GM12891 (cell line): Measurements from ENCODE around the gene IL20RA.

ENCODE experiments used
- DNase-seq: peaks from one replicate; pipeline ENCODE4 v3.0.0; 2011; ENCODE audit warnings: low spot score; ENCODE audit not compliant: insufficient read length
- FAIRE-seq: peaks from 2 replicates; lab custom pipeline; 2011; peaks lifted over from hg19 to GRCh38; lab: Jason Lieb, UNC
- PAX5 ChIP-seq: IDR thresholded peaks from 2 replicates; pipeline ENCODE4 v1.6.1; 2011; ENCODE audit warnings: low read length, moderate library complexity, mild to moderate bottlenecking; ENCODE audit not compliant: insufficient read depth, severe bottlenecking
- POLR2A ChIP-seq: IDR thresholded peaks from 2 replicates; pipeline ENCODE4 v1.6.1; 2011; ENCODE audit warnings: low read depth, low read length, control low read depth
- POLR2AphosphoS5 ChIP-seq: IDR thresholded peaks from 2 replicates; pipeline ENCODE4 v1.6.1; 2011; ENCODE audit warnings: low read depth, low read length, control low read depth
- POU2F2 ChIP-seq: IDR thresholded peaks from 2 replicates; pipeline ENCODE4 v1.6.1; 2011; ENCODE audit warnings: low read depth, mild to moderate bottlenecking, control low read depth, low read length, moderate library complexity
- SPI1 ChIP-seq: IDR thresholded peaks from 2 replicates; pipeline ENCODE4 v1.6.1; 2011; ENCODE audit warnings: low read depth, low read length, control low read depth
- TAF1 ChIP-seq: IDR thresholded peaks from 2 replicates; pipeline ENCODE4 v1.6.1; 2011; ENCODE audit warnings: low read depth, low read length, control low read depth

IL20RA gene

DNA sequence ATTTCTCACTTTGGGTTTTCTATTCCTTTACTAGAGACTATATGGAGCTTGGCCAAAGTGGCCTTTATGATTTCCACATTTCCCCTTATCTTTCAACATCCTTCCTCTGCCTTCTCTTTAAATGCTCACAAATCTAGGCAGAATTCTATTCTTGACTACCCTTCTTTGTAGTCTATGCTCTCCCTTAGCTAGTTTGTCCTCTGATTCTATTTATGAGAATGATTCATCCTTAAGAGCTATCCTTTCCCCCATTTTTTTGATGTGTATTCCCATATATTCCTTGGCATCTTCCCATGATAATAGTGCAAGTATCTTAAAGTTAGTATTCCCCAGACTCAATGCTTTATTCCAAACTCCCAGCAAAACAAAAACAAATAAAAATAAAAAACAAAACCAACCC lies 53.1 kb downstream of the IL20RA start:
- TF ChIP-seq POU2F2: no peak
- no peak for TF ChIP-seq POLR2AphosphoS5
- TF ChIP-seq TAF1: no peak
- TF ChIP-seq SPI1: no peak
- no peak for TF ChIP-seq POLR2A
- TF ChIP-seq PAX5: no peak
- DNase-seq (no peak), FAIRE-seq (no peak)

DNA sequence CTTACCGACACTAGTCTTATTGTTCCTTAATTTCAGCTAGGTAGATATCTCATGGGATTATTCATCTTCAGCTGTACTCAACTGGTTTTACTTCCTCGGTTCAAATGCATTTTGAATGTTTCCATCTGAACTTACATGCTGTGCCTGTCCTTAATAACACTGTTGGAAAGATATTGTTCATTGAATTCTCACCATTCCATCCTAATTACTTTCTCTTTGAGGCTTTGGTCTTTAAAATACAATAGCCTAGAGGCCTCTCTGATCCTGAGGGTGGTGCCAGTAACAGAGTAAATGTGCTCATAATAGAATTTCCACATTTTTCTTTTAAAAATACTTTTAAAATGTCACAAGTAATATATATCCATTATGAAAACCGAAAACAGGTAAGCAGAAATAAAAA lies 54.0 kb downstream of the IL20RA start:
- TF ChIP-seq POU2F2: no peak
- no peak for TF ChIP-seq SPI1
- TF ChIP-seq TAF1: no peak
- no peak for TF ChIP-seq POLR2AphosphoS5
- TF ChIP-seq PAX5: no peak
- TF ChIP-seq POLR2A: no peak
- DNase-seq (no peak), FAIRE-seq (no peak)

DNA sequence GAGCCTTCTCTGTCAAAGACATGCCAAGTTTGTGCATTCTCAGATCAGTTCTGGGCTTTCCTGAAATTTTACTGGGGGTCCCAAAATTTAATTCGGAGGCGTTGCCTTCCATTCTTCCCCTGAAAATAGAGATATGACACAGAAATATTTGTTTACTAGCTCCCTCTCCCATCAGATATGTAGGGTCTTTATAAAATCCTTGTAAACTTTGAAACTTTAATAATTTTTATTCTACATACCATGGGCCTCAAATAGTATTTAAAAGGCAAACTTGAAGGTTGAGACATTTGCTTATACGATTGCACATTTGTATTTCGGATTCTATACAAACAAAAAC lies 54.6 kb downstream of the IL20RA start:
- DNase-seq (no peak), FAIRE-seq (no peak)
- TF ChIP-seq POU2F2: no peak
- no peak for TF ChIP-seq SPI1
- TF ChIP-seq PAX5: no peak
- TF ChIP-seq TAF1: no peak
- no peak for TF ChIP-seq POLR2A
- TF ChIP-seq POLR2AphosphoS5: no peak

DNA sequence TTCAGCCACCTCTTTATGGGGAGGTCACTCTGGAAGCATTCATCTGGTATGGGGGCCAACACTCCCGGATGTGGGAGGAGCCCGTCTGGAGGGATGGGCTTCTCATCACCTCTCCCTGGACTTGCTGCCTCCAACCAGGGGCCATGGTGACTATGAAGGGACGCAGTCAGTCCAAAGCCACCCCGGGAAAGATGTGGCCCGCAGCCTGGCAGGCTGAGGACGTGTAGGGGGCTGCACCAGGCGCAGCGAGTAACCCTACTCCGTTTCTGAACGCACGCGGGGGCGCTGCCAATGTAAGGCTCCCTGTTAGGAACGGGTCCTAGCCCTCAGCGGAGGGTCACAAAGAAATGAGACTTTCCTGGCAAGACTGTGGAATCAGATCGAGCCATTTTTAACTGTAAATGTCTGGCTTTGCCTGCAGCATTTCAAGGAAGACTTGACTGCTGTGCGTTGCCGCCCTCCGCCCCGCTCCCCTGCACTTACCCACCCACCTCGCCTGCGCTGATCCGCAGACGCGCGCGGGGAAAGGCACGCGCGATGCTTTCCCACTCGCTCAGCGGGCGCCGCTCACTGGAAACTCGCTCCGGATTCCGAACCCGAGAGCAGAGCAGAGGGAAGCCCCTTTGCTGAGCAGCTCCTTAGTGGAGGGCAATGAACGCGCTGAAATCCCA lies 55.1 kb downstream of the IL20RA start:
- DNase-seq (no peak), FAIRE-seq (no peak)
- TF ChIP-seq TAF1: no peak
- no peak for TF ChIP-seq POU2F2
- TF ChIP-seq POLR2A: no peak
- no peak for TF ChIP-seq PAX5
- TF ChIP-seq POLR2AphosphoS5: no peak
- TF ChIP-seq SPI1: no peak

GRCh38 chr6:136987526-136987925 lies 57.2 kb downstream of the IL20RA start:
- DNase-seq (no peak), FAIRE-seq (no peak)
- TF ChIP-seq PAX5 (no peak), POU2F2 (no peak), POLR2AphosphoS5 (no peak), TAF1 (no peak), POLR2A (no peak), SPI1 (no peak)

- FAIRE-seq: no peak
- no peak for DNase-seq
- TF ChIP-seq PAX5 (no peak), TAF1 (no peak), POU2F2 (no peak), POLR2AphosphoS5 (no peak), POLR2A (no peak), SPI1 (no peak)
These were observed 59.3 kb downstream of the IL20RA start for GRCh38 chr6:136985502-136985901.

- DNase-seq (no peak), FAIRE-seq (no peak)
- TF ChIP-seq PAX5: no peak
- no peak for TF ChIP-seq POLR2AphosphoS5
- no peak for TF ChIP-seq POU2F2
- no peak for TF ChIP-seq SPI1
- no peak for TF ChIP-seq POLR2A
- no peak for TF ChIP-seq TAF1
These were observed 60.2 kb downstream of the IL20RA start for GRCh38 chr6:136984578-136984977.

DNA sequence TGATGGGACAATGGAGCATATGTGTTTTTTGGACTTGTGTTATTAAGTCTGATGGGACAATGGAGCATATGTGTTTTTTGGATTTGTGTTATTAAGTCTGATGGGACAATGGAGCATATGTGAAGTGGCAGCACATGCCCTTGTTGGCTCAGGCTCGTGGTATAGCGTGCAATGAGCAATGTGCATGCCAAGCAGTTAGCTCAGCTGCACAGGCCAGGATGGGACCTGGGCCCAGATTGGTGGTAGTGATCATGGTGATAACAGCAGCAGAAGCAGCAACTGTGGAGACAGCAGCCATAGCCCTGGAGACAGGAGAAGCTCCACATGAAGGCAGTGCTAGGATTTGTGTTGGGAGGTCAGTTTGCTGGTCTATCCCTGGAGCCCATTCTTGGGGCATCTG lies 61.1 kb downstream of the IL20RA start:
- no peak for DNase-seq
- FAIRE-seq: no peak
- TF ChIP-seq PAX5 (no peak), POU2F2 (no peak), TAF1 (no peak), POLR2A (no peak)

- FAIRE-seq: no peak
- no peak for TF ChIP-seq POU2F2
- no peak for TF ChIP-seq TAF1
- TF ChIP-seq PAX5: no peak
- no peak for TF ChIP-seq POLR2A
- TF ChIP-seq SPI1: no peak
- no peak for TF ChIP-seq POLR2AphosphoS5
- DNase-seq: no peak
These were observed 61.8 kb downstream of the IL20RA start for GRCh38 chr6:136982928-136983327.

- no peak for DNase-seq
- FAIRE-seq: no peak
These were observed 64.7 kb downstream of the IL20RA start for GRCh38 chr6:136980070-136980469.

More at GRCh38 chr6:136980070-136980469, 64.7 kb downstream of the IL20RA start:
- TF ChIP-seq POU2F2 (no peak), POLR2AphosphoS5 (no peak), PAX5 (no peak), POLR2A (no peak), SPI1 (no peak), TAF1 (no peak)
